Spleen (tissue), 11 donors: ENCODE measurements around the gene ENOX1. TPM values are rescaled to one million over a fixed set of nuclear protein-coding genes. Genes with fewer than 3 reads are reported as not detected.

ENCODE experiments used
- DNase-seq: peaks from one replicate; pipeline ENCODE4 v3.0.0-alpha.2; 2020
- H3K27ac ChIP-seq, 8 donors: fragments of 200-600 bp; sonication (generic) in 7 of 8; 1 replicate in 4 of 8; 2 replicates in 4 of 8; pipeline versions ENCODE4 v1.5.0 to v1.8.0; 2016 to 2021; ENCODE audit warnings: inconsistent platforms in 4 of 8, mild to moderate bottlenecking in 4 of 8, moderate library complexity in 1 of 8
- H3K27me3 ChIP-seq, 7 donors: fragments of 200-600 bp; sonication (generic) in 6 of 7; replicated peaks in 1 of 7; 1 replicate in 4 of 7; 2 replicates in 3 of 7; pipeline versions ENCODE4 v1.5.0 to v1.8.0; 2016 to 2021; ENCODE audit warnings: inconsistent platforms in 3 of 7, mild to moderate bottlenecking in 1 of 7
- H3K36me3 ChIP-seq, 6 donors: fragments of 200-600 bp; sonication (generic) in 5 of 6; 1 replicate in 4 of 6; 2 replicates in 2 of 6; pipeline versions ENCODE4 v1.5.0 to v1.8.0; 2016 to 2021; ENCODE audit warnings: inconsistent platforms in 2 of 6
- H3K4me1 ChIP-seq, 6 donors: fragments of 200-600 bp; sonication (generic) in 5 of 6; 1 replicate in 3 of 6; 2 replicates in 3 of 6; pipeline versions ENCODE4 v1.5.0 to v1.8.0; 2016 to 2021; ENCODE audit warnings: inconsistent platforms in 3 of 6
- H3K4me3 ChIP-seq, 8 donors: fragments of 200-600 bp; sonication (generic) in 7 of 8; 1 replicate in 4 of 8; 2 replicates in 4 of 8; pipeline versions ENCODE4 v1.5.0 to v1.8.0; 2016 to 2021; ENCODE audit warnings: inconsistent platforms in 4 of 8, mild to moderate bottlenecking in 4 of 8, moderate library complexity in 2 of 8
- H3K9me3 ChIP-seq, 8 donors: fragments of 200-600 bp; sonication (generic) in 7 of 8; 1 replicate in 4 of 8; 2 replicates in 4 of 8; pipeline versions ENCODE4 v1.5.0 to v1.8.0; 2016 to 2021; ENCODE audit warnings: inconsistent platforms in 4 of 8
- CTCF ChIP-seq, 11 experiments: fragments of 200-600 bp in 7 of 11; fragments of 450-650 bp in 4 of 11; sonication (generic) in 4 of 11; IDR thresholded peaks in 8 of 11; conservative IDR thresholded peaks in 3 of 11; 1 replicate in 7 of 11; 2 replicates in 4 of 11; pipeline versions ENCODE4 v1.4.0 to v1.8.0; 2016 to 2021; ENCODE audit warnings: antibody characterized with exemption in 11 of 11, inconsistent platforms in 4 of 11, mild to moderate bottlenecking in 1 of 11
- POLR2A ChIP-seq, 3 donors: fragments of 450-650 bp; IDR thresholded peaks; one replicate each; pipeline ENCODE4 v1.5.1; 2017; ENCODE audit warnings: antibody characterized with exemption in 3 of 3, mild to moderate bottlenecking in 1 of 3
- POLR2AphosphoS5 ChIP-seq, 3 donors: sonication (generic); formaldehyde crosslinking; IDR thresholded peaks; one replicate each; pipeline ENCODE4 v1.5.1; 2017; ENCODE audit warnings: antibody characterized with exemption in 3 of 3
- WGBS, 5 donors: extraction: QIAGEN DNeasy Blood & Tissue Kit in 3 of 5; methylation state at CpG; one replicate each; pipeline versions ENCODE4 v1.1.5 to v1.1.7; 2013 to 2018; 5-methylcytosine and 5-hydroxymethylcytosine counted together
- intact Hi-C: fragments of 100-400 bp; cut with DNase I; formaldehyde crosslinking; loops from one replicate; pipeline ENCODE4 v1.15.0; 2023; ENCODE audit warnings: low total_unique reads
- polyA plus RNA-seq, 3 donors: library from polyadenylated mRNA; stranded (reverse); fragments of 200-250 nt; gene quantifications; one replicate each; pipeline ENCODE4 v1.2.1, GENCODE V29; 2013
- total RNA-seq, 7 donors: library from RNA; depleted of rRNA in 3 of 7; stranded (reverse); fragments of >200 nt in 3 of 7; fragmentation: NEBNext Ultra II Directional in 4 of 7; extraction: Animal tissue kit (Norgen Biotek cat#: 25700) in 4 of 7; gene quantifications; one replicate each; pipeline versions ENCODE4 v1.1.0 to v1.2.1, GENCODE V29; 2016 to 2021
- donor health status: healthy with polysubstance abuse.
- donor health status: DM: no; HTN: no; CAD: no; lungs with moderate emphysema.
- donor health status: DM: no; HTN: no; CAD: no.
- donor health status: Bipolar disorder and iron deficiency.
- donor health status: healthy.
- donor health status: DM: no; HTN: no; CAD: no.
- donor health status: DM: yes; HTN: yes; CAD: no.

Gene ENOX1
- total and polyA plus RNA-seq, 10 donors, result 0.42 to 1.3 (median 0.54) TPM; not detected in 1

- H3K27ac ChIP-seq, result no peak overlapping the region
- WGBS, 5 donors, result 56 to 80% (median 67%) methylated on average over 2 of the region's 2 CpGs
Measured at GRCh38 chr13:43279696-43280095, 507.1 kb downstream of the ENOX1 start.

DNA sequence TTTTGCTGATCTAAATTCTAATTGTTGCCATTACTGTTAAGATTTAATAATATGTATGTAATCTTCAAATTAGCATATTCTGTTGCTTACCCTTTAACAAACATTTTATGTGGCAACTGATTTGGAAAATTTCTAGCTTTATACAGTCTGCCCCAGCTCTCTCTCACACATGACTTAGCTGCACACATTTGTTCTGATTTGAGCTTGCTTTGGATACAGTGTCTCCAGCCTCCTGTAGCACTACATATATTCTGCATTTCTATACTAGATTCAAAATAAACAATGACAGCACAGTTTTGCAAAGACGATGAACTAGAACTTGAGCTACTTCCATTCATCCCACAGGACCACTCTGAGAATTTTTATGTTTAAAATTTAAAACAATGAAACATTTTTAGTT lies 508.6 kb downstream of the ENOX1 start:
- no peaks in the 10 kb centered on the region for H3K9me3 ChIP-seq
- no peaks in the 10 kb centered on the region for H3K36me3 ChIP-seq
- no peaks in the 10 kb centered on the region for H3K27me3 ChIP-seq
- no peak overlapping the region for H3K4me3 ChIP-seq
- TF ChIP-seq POLR2A (IDR thresholded peaks at IDR 0.05) (no peak), CTCF (IDR thresholded peaks at IDR 0.05 in 8 of 11, conservative IDR thresholded peaks at IDR 0.05 in 3 of 11) (no peak), POLR2AphosphoS5 (IDR thresholded peaks at IDR 0.05) (no peak)
- no peak overlapping the region for H3K27ac ChIP-seq
- intact Hi-C loops, result no loop called here
- WGBS, 5 donors, result 83 to 93% (median 84%) methylated on average over 1 of the region's 1 CpG
- no peaks in the 10 kb centered on the region for H3K4me1 ChIP-seq
- no peak for DNase-seq

More at GRCh38 chr13:43279696-43280095, 507.1 kb downstream of the ENOX1 start:
- intact Hi-C loops, result no loop called here
- Histone ChIP-seq H3K9me3 (no peaks in the 10 kb centered on the region), H3K4me1 (no peaks in the 10 kb centered on the region), H3K36me3 (no peaks in the 10 kb centered on the region), H3K27me3 (no peaks in the 10 kb centered on the region), H3K4me3 (no peak overlapping the region)
- no peak for TF ChIP-seq POLR2A (IDR thresholded peaks at IDR 0.05)
- TF ChIP-seq POLR2AphosphoS5 (IDR thresholded peaks at IDR 0.05), result no peak
- no peak for TF ChIP-seq CTCF (IDR thresholded peaks at IDR 0.05 in 8 of 11, conservative IDR thresholded peaks at IDR 0.05 in 3 of 11)
- no peak for DNase-seq

DNA sequence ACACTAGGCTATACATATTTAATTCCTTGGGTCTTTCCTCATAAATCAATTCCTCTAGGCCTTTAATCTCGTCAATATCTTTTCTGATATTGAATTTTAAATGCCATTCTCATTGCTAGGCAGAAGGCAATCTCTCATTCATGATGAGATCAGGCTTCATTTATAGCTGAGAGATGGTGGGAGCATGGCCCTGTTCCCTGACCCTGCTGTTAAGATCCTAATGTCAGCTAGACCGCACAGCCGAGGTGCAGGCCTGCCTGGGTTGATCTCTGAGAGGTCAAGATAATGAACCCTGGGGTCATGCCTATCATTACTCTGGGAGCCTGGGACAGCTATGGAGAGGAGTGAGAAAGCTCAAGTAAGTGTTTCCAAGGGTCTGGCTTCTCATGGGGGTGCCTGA lies 509.6 kb downstream of the ENOX1 start:
- no peaks in the 10 kb centered on the region for H3K4me1 ChIP-seq
- WGBS, 5 donors, result 84 to 89% (median 86%) methylated on average over 3 of the region's 3 CpGs

GRCh38 chr13:43274881-43275280 lies 511.9 kb downstream of the ENOX1 start:
- intact Hi-C loops, result no loop called here
- H3K4me1 ChIP-seq, result no peaks in the 10 kb centered on the region
- no peak overlapping the region for H3K4me3 ChIP-seq
- H3K27ac ChIP-seq, result no peak overlapping the region
- no peak for DNase-seq
- 58 to 80% (median 74%) methylated on average over 4 of the region's 4 CpGs for WGBS, 5 donors
- no peaks in the 10 kb centered on the region for H3K36me3 ChIP-seq
- no peaks in the 10 kb centered on the region for H3K9me3 ChIP-seq
- no peaks in the 10 kb centered on the region for H3K27me3 ChIP-seq
- TF ChIP-seq POLR2A (IDR thresholded peaks at IDR 0.05), result no peak
- no peak for TF ChIP-seq POLR2AphosphoS5 (IDR thresholded peaks at IDR 0.05)
- TF ChIP-seq CTCF (IDR thresholded peaks at IDR 0.05 in 8 of 11, conservative IDR thresholded peaks at IDR 0.05 in 3 of 11), result no peak

More for the DNA sequence above, 509.6 kb downstream of the ENOX1 start:
- no peaks in the 10 kb centered on the region for H3K9me3 ChIP-seq
- no peak for TF ChIP-seq POLR2A (IDR thresholded peaks at IDR 0.05)
- no peak for TF ChIP-seq CTCF (IDR thresholded peaks at IDR 0.05 in 8 of 11, conservative IDR thresholded peaks at IDR 0.05 in 3 of 11)
- no peak for TF ChIP-seq POLR2AphosphoS5 (IDR thresholded peaks at IDR 0.05)
- intact Hi-C loops, result no loop called here
- H3K27me3 ChIP-seq, result no peaks in the 10 kb centered on the region
- no peak overlapping the region for H3K27ac ChIP-seq
- H3K4me3 ChIP-seq, result no peak overlapping the region
- H3K36me3 ChIP-seq, result no peaks in the 10 kb centered on the region
- DNase-seq, result no peak
